ENCODE data around the gene HDAC6.
"Not testable (repeated sequence)": the region's sequence is repeated elsewhere in the genome, so short reads cannot be mapped to it uniquely, and the experiment has no call there.

The HDAC6 gene

GRCh38 chrX:48798318-48798717 lies 3.5 kb upstream of the HDAC6 start:
- Mint-ChIP-seq H3K9me3 (no peaks in the 10 kb centered on the region), H3K4me1 (peaks cover 7 to 17% of the 10 kb centered on the region in 2 donors), H3K4me3 (no peak overlapping the region), H3K27me3 (peaks cover 0 to 13% of the 10 kb centered on the region in 2 donors), H3K36me3 (no peaks in the 10 kb centered on the region), H3K27ac (no peak overlapping the region)
- ATAC-seq (replicated peaks) (no peak), DNase-seq (no peak)

- DNase-seq = no peak
- no peaks in the 10 kb centered on the region for H3K9me3 Mint-ChIP-seq
- H3K27me3 Mint-ChIP-seq = peaks cover 0 to 12% of the 10 kb centered on the region in 2 donors
- ATAC-seq (replicated peaks) = no peak
- peak overlapping the region; percentile 90 to 91 for H3K4me3 Mint-ChIP-seq
- H3K4me1 Mint-ChIP-seq = peaks cover 9 to 17% of the 10 kb centered on the region in 2 donors
- H3K27ac Mint-ChIP-seq = peak overlapping the region; percentile 99
- H3K36me3 Mint-ChIP-seq = peaks cover 6 to 11% of the 10 kb centered on the region in 2 donors
Measured at GRCh38 chrX:48800574-48801279, 1.1 kb upstream of the HDAC6 start.

- Mint-ChIP-seq H3K4me1 (peaks cover 9 to 17% of the 10 kb centered on the region in 2 donors), H3K4me3 (peak overlapping the region; percentile 90 to 91), H3K36me3 (peaks cover 7 to 11% of the 10 kb centered on the region in 2 donors), H3K27me3 (peaks cover 0 to 5% of the 10 kb centered on the region in 2 donors), H3K27ac (peak overlapping the region; percentile 99), H3K9me3 (no peaks in the 10 kb centered on the region)
- DNase-seq (peak; percentile 81), ATAC-seq (replicated peaks) (peak; percentile 67 to 70)
Measured at GRCh38 chrX:48802089-48802904, 430 bp downstream of the HDAC6 start.

- Mint-ChIP-seq H3K27ac (peak overlapping the region; percentile 99), H3K4me3 (peak overlapping the region; percentile 90 to 91), H3K9me3 (no peaks in the 10 kb centered on the region), H3K4me1 (peaks cover 9 to 17% of the 10 kb centered on the region in 2 donors), H3K36me3 (peaks cover 7 to 11% of the 10 kb centered on the region in 2 donors), H3K27me3 (peaks cover 0 to 5% of the 10 kb centered on the region in 2 donors)
- ATAC-seq (replicated peaks) (no peak), DNase-seq (no peak)
Measured at GRCh38 chrX:48802905-48803200, 986 bp downstream of the HDAC6 start.

GRCh38 chrX:48806081-48806480 lies 4.2 kb downstream of the HDAC6 start:
- ATAC-seq (replicated peaks) (no peak), DNase-seq (no peak)
- no peak overlapping the region for H3K27ac Mint-ChIP-seq
- H3K4me3 Mint-ChIP-seq = no peak overlapping the region
- H3K9me3 Mint-ChIP-seq = no peaks in the 10 kb centered on the region
- H3K27me3 Mint-ChIP-seq = peaks cover 0 to 5% of the 10 kb centered on the region in 2 donors
- peaks cover 10 to 11% of the 10 kb centered on the region in 2 donors for H3K36me3 Mint-ChIP-seq
- H3K4me1 Mint-ChIP-seq = peaks cover 4 to 9% of the 10 kb centered on the region in 2 donors

- H3K4me3 Mint-ChIP-seq = no peak overlapping the region
- H3K9me3 Mint-ChIP-seq = no peaks in the 10 kb centered on the region
- no peaks in the 10 kb centered on the region for H3K4me1 Mint-ChIP-seq
- H3K27ac Mint-ChIP-seq = no peak overlapping the region
- ATAC-seq (replicated peaks) = no peak
- H3K27me3 Mint-ChIP-seq = no peaks in the 10 kb centered on the region
- DNase-seq = no peak
- peaks cover 18 to 22% of the 10 kb centered on the region in 2 donors for H3K36me3 Mint-ChIP-seq
Measured at GRCh38 chrX:48813644-48814043, 11.8 kb downstream of the HDAC6 start.

GRCh38 chrX:48814722-48815121 lies 12.9 kb downstream of the HDAC6 start:
- Mint-ChIP-seq H3K9me3 (no peaks in the 10 kb centered on the region), H3K27ac (no peak overlapping the region), H3K27me3 (no peaks in the 10 kb centered on the region), H3K4me3 (no peak overlapping the region), H3K36me3 (peaks cover 23 to 24% of the 10 kb centered on the region in 2 donors), H3K4me1 (no peaks in the 10 kb centered on the region)
- no peak for ATAC-seq (replicated peaks)
- no peak for DNase-seq

GRCh38 chrX:48815266-48815665 lies 13.4 kb downstream of the HDAC6 start:
- no peak overlapping the region for H3K4me3 Mint-ChIP-seq
- no peaks in the 10 kb centered on the region for H3K27me3 Mint-ChIP-seq
- H3K36me3 Mint-ChIP-seq = peaks cover 26 to 27% of the 10 kb centered on the region in 2 donors
- DNase-seq (no peak), ATAC-seq (replicated peaks) (no peak)
- H3K27ac Mint-ChIP-seq = no peak overlapping the region
- H3K9me3 Mint-ChIP-seq = no peaks in the 10 kb centered on the region
- H3K4me1 Mint-ChIP-seq = no peaks in the 10 kb centered on the region

- ATAC-seq (replicated peaks) = no peak
- H3K27me3 Mint-ChIP-seq = no peaks in the 10 kb centered on the region
- H3K36me3 Mint-ChIP-seq = peaks cover 24 to 26% of the 10 kb centered on the region in 2 donors
Measured at GRCh38 chrX:48816014-48816810, 14.3 kb downstream of the HDAC6 start.

GRCh38 chrX:48818098-48818497 lies 16.2 kb downstream of the HDAC6 start:
- ATAC-seq (replicated peaks) = no peak
- Mint-ChIP-seq H3K27me3 (no peaks in the 10 kb centered on the region), H3K9me3 (no peaks in the 10 kb centered on the region), H3K4me3 (no peak overlapping the region), H3K4me1 (no peaks in the 10 kb centered on the region), H3K27ac (no peak overlapping the region), H3K36me3 (peaks cover 25 to 31% of the 10 kb centered on the region in 2 donors)
- DNase-seq = no peak

More at GRCh38 chrX:48816014-48816810, 14.3 kb downstream of the HDAC6 start:
- Mint-ChIP-seq H3K4me1 (no peaks in the 10 kb centered on the region), H3K27ac (no peak overlapping the region), H3K9me3 (no peaks in the 10 kb centered on the region), H3K4me3 (no peak overlapping the region)
- DNase-seq = no peak

- no peak for ATAC-seq (replicated peaks)
- Mint-ChIP-seq H3K4me1 (no peaks in the 10 kb centered on the region), H3K36me3 (peaks cover 25 to 34% of the 10 kb centered on the region in 2 donors)
Measured at GRCh38 chrX:48818866-48819265, 17.0 kb downstream of the HDAC6 start.

GRCh38 chrX:48819394-48819793 lies 17.5 kb downstream of the HDAC6 start:
- not testable (repeated sequence) for ATAC-seq (replicated peaks); H3K9me3 Mint-ChIP-seq; H3K27ac Mint-ChIP-seq; H3K4me3 Mint-ChIP-seq; H3K4me1 Mint-ChIP-seq; H3K27me3 Mint-ChIP-seq; DNase-seq
- H3K36me3 Mint-ChIP-seq = peaks cover 26 to 35% of the 10 kb centered on the region in 2 donors

More at GRCh38 chrX:48818866-48819265, 17.0 kb downstream of the HDAC6 start:
- Mint-ChIP-seq H3K4me3 (no peak overlapping the region), H3K27me3 (no peaks in the 10 kb centered on the region), H3K27ac (no peak overlapping the region), H3K9me3 (no peaks in the 10 kb centered on the region)
- no peak for DNase-seq

GRCh38 chrX:48823053-48823452 lies 21.2 kb downstream of the HDAC6 start:
- H3K9me3 Mint-ChIP-seq = peaks cover 0 to 7% of the 10 kb centered on the region in 2 donors
- H3K27me3 Mint-ChIP-seq = peaks cover 15 to 20% of the 10 kb centered on the region in 2 donors
- no peak overlapping the region for H3K4me3 Mint-ChIP-seq
- H3K27ac Mint-ChIP-seq = no peak overlapping the region
- ATAC-seq (replicated peaks) = no peak
- H3K36me3 Mint-ChIP-seq = peaks cover 36 to 45% of the 10 kb centered on the region in 2 donors
- no peak for DNase-seq
- peaks cover 5 to 6% of the 10 kb centered on the region in 2 donors for H3K4me1 Mint-ChIP-seq

- Mint-ChIP-seq H3K27ac (no peak overlapping the region), H3K9me3 (peaks cover 0 to 7% of the 10 kb centered on the region in 2 donors), H3K4me3 (no peak overlapping the region), H3K36me3 (peaks cover 35 to 45% of the 10 kb centered on the region in 2 donors), H3K27me3 (peaks cover 22 to 24% of the 10 kb centered on the region in 2 donors), H3K4me1 (peaks cover 5 to 6% of the 10 kb centered on the region in 2 donors)
- ATAC-seq (replicated peaks) = no peak
- DNase-seq = no peak
Measured at GRCh38 chrX:48824066-48824465, 22.2 kb downstream of the HDAC6 start.
